ENCODE measurements around the gene PRR16.

The PRR16 gene

DNA sequence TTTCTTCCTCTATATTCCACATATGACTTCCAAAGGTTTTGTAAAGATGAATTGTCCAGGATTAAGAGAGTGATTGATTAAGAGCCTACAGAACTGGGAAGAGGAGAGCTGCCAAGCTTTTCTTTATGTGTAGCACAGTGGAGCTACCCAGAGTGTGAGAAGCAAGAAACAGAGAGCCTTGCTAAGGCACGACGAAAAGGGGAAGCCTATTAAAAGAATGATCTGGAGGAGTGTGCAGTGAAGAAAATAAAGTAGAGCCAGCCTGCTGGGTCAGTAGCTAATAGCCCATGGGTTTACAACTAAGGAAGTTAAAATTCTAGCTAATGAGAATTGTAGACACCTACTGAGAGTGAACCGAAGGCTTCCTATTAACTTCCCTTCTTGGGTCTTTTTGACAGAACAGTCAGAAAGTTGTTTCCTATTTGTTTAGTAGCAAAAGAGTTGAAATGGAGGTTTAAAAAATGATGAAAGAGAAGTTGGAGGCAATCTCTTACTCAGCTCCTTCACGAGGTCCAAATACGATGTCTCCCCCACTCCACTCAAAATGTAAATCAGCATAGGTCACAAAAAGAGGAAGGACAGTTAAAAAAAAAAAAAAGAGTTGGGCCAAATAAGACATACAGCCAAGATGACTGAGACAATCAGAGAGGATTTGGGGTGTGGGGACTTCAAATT lies 957 bp upstream of the PRR16 start:
- DNase-seq (ENCODE audit: low read depth in 2 of 2): no peak

DNA sequence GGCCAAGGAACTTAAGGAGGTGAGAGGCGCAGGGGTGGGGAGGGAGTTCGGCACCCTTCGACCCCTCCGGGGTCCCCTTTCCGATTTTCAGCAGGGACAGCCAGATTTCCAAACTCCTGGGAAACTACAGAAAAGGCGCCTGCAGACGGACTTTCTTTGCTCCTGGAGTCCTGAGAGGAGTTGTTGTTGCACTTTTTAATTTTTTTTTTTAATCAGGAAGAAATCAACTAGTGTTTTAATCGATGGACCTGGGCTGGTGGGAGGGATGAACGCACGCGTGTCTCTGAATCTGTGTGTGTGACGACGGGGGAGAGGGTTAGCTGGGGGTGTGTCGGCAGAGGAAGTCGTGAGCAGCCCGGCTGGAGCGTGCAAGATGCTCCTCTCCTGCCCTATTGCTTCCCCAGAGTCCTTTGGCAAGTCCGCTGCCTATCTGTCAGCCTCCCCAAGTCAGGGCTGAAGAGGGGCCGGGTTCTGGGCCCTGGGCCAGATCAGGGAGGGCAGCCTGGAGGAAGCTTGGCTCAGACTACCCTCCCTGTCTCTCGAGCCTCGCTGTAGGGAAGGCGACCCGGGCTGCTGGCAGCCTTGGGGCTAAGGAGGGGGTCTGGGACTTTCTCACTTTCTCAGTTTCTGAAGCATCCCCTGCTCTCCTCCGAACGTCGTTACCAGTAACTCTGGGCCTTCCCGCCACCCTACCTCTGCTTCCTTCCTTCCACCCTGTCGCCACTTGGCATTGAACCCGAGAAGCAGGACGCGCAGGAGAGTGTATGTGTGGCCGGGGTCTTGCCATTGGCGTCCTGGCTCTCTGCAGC lies 731 bp downstream of the PRR16 start:
- no peak for DNase-seq (ENCODE audit: low read depth in 2 of 2)

DNA sequence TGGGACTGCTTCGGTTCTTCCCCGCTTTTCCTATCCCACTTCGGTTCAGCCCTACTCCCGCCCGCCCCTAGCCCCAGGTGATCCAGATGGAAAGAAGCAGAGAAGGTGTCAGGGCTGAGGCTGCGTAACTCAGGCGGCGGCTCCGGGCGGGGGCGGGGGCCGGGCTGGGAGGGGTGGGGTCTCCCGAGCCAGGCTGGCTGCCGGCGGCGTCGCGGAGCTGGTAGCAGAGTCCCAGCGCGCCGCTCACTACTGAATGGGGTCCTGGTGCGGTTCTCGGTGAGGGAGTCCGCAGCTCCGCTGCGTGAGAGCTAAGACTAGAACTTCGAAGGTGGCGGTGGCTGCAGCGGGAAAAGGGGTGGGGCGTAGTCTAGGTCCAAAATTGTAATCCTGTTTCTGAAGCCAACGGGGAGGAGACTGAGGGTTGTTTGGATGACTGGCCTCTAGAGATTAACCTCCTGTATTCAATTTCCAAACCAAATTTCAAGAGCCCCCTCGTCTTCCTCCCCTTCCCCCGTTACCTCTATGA lies 1.4 kb downstream of the PRR16 start:
- DNase-seq (ENCODE audit: low read depth in 2 of 2): no peak

DNA sequence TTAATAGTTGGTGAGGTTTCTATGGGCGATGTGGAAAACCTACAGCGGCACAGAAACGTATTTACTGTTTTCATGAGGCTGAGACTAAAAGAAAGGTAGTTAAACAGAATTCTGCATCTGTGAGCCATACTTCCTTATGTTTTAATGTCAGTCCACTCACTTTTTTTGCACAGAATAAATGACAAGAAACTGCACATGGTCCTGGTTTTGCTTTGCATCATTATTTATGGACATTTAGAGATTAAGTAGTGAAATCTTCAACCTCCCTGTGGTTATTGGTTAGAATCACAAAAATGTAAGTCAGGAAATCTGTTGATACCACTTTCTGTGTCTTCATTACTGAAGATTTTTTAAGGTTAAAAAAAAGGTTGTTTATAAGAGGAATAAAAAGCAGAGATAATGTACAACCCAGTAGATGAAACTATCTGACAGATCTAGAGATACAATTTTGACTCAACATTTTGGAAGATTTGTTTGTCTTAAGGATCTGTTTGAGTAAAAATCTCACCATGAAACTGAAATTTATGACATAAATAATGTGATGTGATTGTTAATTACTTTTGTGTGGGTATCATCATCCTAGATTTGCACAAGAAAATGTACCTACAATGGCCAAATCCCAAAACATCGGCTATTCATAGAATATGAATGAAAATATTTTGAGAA lies 2.4 kb downstream of the PRR16 start:
- peak in 1 of 2 experiments; percentile 55 for DNase-seq (ENCODE audit: low read depth in 2 of 2)

DNA sequence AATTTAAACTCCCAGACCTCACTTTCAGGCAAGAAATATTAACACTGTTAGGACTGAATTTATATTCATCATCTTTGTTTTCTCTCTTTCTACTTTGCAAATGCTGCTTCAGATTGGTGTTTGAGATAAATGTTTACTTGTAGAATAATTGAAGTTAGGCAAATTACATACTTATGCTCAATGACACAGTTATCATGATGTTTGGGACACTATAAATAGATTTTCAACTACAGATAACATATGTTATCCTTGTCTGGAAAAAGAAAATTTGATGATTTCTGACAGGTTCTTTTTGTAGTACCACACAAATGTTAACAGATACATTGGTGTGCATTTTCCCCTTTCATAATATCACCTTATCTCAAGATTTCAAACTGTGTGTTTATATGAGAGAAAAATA lies 7.9 kb downstream of the PRR16 start:
- DNase-seq (ENCODE audit: low read depth in 2 of 2): no peak

DNA sequence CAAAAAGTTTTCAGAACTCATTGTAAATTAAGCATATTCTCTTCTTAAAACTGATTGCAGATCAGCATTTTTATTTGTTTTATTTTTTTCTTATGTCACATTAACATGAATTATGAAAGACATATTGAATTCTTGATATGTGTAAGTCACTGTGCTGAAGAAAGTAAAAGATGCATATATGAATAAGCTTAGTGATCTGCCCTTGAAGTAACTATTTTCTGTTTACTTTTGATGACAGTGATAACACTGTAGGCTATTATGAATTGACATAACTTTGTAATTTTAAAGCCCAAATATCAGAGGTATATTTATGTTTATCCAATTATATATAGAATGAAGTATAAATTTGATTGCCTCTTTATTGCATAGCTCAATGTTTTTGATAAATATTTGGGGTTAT lies 8.8 kb downstream of the PRR16 start:
- DNase-seq (ENCODE audit: low read depth in 2 of 2): no peak

DNA sequence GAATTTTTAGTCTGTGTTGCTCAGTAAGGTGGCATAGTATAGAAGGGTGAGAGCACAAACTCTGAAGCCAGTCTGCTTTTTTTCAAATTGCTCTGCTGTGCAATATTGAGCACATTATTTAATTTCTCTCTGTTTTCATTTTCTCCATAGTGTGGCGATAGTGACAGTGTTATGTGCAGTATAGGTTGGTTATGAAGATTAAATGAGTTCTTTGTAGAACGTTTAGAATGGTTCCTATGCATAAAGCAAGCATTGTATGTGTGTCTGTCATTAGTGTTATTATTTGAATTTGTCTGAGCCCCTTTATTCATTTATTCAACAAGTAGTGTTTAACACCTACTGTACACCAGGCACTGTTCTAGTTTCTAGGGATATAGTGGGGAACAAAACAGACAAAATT lies 9.2 kb downstream of the PRR16 start:
- no peak for DNase-seq (ENCODE audit: low read depth in 2 of 2)

DNA sequence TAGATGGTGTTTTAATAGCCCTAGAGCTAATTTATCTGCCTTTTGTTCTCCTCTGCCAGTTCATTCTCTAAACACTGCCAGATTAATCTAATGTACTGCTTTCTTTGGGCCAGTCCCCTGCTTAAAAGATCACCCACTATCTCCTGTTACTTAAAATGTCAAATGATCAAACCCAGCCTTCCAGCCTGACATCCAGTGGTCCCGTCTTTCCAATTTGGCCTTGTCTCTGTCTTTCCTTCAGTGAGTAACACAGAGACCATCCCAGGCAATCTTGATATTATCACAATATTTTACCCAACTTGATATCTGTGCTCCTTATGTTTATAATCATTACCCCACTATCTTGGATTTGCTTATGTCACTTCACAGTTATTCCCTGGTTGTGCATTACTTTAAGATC lies 12.0 kb downstream of the PRR16 start:
- no peak for DNase-seq (ENCODE audit: low read depth in 2 of 2)

DNA sequence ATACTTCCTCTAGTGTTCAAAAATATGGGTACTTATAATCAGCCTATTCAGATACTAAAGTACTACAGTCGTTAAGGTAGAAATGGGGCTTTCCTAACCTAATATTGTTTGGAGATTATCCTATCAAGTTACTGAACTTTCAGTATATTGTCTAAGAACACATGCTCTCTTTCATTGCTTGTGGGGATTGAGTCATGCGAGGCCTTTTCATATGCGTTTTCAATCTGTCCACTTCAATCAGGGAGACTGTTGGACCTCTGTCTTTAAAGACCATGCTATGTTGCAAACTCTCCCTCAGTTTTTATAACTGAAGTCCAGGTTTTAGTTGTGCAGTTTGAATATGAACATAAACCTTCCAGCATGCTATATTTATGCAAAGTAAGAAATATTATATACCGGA lies 15.0 kb downstream of the PRR16 start:
- DNase-seq (ENCODE audit: low read depth in 2 of 2): no peak

DNA sequence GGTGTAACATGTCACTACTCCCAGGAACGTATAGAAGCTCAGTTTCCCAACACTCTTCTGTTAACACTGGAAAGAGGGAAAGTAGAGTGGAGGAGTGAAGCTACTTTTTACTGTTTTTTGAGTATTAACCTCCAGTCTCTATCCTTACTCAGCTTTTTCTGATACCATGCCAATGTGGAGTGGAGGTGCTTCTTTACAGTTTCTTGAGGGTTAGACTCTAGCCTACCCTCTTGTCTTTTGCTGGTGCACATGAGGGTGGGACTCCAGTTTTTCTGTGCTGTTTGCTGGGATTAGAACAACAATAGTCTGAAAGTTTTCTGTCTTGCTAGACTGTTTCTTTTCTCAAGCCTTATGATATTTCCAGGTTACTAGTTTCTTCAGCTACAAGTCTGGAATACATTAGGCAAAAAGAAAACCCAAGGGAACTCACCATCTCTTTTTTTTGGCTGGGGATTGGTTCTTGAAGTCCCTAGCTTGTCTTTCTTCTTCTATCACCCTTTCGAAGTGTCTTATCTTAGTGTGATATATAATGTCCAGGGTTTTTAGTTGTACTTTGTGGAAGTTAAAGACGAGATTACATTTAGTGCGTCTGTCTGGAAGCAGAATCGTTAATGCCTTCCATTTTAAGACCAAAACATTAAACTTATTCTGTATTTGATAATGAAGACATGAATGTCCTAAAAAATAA lies 35.9 kb downstream of the PRR16 start:
- no peak for DNase-seq (ENCODE audit: low read depth in 2 of 2)

DNA sequence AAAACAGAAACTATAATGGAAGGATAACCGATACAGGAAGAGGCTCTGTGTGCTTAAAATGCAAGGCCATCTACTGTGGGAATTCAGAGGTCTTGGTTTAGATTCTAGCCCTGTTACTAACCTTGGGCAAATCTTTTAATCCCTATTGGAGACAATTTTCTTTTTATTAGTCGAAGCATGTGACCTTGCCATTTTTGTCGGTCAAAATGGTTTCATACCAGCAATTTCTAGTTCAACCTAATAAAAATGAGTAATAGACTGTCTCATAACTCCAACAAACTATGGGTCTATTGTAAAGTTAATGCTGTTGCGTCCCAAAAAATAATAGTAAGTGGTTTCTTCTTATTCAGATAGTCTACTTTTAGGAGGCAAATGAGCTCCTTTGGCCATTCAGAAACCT lies 38.4 kb downstream of the PRR16 start:
- DNase-seq (ENCODE audit: low read depth in 2 of 2): no peak

DNA sequence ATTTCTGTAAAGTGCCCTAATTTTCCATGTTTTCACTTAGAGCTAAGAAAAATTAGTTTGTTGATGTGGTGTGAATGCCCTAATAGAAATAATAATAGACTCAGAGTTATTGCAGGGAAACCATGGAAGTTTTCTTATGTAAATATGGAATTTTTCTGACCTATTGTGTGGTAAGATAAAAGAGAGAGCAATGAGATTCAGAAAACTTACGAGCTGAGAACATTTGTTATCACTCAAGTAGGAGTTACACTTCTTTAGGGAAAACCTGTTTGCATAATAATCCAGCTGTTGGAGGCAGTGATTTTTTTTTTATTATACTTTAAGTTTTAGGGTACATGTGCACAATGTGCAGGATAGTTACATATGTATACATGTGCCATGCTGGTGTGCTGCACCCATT lies 39.2 kb downstream of the PRR16 start:
- no peak for DNase-seq (ENCODE audit: low read depth in 2 of 2)

DNA sequence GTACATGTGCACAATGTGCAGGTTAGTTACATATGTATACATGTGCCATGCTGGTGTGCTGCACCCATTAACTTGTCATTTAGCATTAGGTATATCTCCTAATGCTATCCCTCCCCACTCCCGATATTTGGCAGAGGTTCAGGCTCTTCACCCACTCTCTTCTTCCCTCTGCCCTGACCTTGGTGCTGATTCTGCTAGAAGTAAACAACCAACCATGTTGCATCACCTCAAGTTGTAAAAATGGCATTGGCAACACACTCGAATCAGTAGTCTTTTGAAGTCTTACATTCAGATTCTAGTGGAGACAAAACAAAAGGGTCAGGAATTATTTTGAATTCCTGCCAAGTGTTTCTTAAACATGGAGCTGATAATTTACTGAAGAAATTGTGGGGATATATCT lies 40.0 kb downstream of the PRR16 start:
- no peak for DNase-seq (ENCODE audit: low read depth in 2 of 2)

DNA sequence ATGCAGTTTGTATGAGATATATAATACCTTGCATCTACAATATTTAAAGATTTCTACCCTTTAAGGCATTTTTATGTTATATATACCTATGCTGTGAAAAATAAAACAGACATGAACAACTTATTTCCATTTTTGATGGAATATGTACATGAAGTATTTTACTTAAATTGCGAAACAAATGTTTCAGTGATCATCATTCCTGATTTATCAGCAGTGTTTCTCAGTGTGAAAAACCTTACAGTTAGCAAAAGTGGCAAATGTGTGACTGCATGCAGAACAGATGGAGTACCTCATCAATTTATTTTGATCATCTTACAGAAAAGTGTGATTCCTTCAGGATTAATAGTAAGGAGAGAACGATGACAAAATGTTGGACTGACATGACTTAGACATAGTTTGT lies 43.1 kb downstream of the PRR16 start:
- peak in 1 of 2 experiments; percentile 6 for DNase-seq (ENCODE audit: low read depth in 2 of 2)

DNA sequence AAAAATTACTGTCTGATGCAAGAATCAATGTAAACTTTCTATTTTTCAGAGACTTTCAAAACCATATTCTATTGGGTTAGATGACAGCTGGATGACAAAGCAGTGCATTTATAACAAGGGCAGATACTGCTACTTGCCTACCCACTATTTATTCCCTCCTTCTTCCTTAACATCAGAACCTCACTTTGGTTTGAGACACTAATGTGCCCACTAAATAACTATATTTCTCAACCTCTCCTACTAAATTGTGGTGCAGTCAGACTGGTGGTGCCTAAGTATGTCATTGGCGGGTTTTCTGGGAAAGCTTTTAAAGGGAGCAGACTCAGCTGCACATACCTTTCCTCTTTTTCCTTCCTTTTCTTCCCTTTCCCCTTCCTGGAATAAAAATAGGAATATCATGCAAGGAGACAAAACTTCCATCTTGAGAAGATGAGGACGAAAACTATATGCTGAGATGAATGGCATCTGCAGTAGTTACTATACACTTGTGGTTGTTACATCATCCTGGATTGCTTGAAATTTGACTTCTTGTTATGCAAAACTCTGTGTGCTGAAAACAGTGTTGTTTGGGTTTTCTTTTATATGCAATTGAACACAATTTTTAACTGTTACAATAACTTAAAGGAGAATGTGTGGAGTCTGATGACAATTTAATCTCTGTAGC lies 43.8 kb downstream of the PRR16 start:
- peak; percentile 44 to 46 for DNase-seq (ENCODE audit: low read depth in 2 of 2)

DNA sequence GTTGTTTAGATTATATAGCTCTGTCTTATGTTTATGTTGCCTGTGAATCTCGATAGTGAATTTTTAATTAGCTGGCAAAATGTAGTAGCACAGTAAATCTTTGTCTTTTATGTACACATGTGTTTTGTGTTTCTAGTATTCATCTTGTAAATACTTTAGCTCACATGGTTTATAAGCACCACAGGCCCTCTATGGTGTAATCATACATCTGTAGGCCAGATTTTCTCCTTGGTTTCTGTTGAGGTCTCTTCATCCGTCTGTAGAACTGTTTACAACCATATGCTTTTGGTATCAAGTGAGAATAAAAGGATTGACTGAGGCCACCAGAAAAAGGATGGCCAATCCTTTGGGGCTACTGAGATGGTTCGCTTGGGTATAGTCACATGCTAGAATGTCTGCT lies 45.0 kb downstream of the PRR16 start:
- peak; percentile 85 to 90 for DNase-seq (ENCODE audit: low read depth in 2 of 2)

DNA sequence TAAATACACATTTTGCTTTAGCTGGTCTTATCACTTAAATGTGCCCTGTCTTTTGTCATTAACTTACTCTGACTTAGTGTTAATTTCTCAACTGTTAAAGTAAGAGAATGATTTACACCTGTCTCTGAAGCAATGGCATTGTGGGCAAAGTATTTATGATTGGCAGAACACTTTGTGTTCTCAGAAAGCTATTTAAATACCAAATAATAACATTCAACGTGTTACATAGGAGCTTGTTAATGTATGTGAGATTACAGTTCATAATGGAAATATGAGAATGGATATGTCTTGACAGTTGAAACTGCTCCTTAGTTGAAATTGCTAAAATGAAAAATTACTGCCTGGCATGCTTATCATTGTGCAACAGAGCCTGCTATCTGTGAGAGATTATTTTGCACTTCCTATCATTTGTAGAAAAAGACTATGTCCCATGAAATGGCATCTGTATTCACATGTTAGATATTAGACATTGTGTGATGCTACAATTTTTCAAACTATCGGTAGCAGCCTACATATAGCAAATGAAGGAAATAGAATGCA lies 46.1 kb downstream of the PRR16 start:
- DNase-seq (ENCODE audit: low read depth in 2 of 2): no peak

DNA sequence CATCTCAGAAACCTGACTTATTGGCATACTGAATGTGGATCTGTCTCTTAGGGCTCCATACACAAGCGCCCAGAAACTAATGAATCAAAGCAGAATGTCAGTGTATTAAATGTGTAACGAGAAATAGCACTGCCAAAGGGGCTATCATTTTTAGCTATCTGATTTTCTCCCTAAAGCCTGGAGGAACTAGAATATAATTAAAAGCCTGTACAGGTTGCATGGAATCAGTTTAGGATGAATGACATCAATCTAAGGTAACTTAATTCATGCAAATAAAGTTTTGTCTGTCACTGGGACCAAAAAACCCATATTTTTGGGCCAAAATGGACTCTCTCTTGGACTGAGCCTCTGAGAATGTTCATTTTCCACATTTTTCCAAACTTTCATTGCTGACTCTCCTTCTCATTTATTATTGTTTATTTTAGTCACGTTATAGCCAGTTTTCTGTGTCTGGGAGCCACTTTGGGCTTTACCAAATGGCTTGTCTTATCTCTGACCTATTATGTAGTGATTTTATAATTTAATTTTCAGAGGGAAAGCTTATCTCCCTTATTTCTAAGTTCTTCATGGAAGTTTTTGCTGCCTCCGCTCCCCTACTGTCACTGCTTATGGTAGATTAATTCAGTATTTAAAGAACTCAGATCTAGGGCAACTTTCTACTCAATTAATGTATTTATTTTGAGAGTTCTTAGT lies 47.0 kb downstream of the PRR16 start:
- no peak for DNase-seq (ENCODE audit: low read depth in 2 of 2)

DNA sequence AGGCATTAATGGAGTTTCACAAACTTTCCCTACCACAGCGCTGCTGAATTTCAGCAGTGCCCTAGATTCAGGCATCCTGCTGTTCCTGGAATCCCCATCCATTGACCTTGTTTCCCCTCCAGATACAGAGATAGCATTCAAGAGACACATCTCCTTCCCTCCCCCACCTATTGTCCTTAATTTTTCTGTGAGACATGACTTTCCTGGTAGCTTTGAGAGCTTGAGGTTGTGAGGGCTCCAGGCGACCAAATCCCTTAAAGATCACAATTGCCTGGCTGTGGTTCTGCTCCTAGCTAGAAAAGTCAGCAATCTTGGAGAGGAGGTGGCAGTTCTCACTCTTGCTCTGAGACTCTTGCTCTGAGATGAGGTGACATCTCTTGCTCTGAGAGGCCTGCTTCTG lies 48.0 kb downstream of the PRR16 start:
- DNase-seq (ENCODE audit: low read depth in 2 of 2): no peak

DNA sequence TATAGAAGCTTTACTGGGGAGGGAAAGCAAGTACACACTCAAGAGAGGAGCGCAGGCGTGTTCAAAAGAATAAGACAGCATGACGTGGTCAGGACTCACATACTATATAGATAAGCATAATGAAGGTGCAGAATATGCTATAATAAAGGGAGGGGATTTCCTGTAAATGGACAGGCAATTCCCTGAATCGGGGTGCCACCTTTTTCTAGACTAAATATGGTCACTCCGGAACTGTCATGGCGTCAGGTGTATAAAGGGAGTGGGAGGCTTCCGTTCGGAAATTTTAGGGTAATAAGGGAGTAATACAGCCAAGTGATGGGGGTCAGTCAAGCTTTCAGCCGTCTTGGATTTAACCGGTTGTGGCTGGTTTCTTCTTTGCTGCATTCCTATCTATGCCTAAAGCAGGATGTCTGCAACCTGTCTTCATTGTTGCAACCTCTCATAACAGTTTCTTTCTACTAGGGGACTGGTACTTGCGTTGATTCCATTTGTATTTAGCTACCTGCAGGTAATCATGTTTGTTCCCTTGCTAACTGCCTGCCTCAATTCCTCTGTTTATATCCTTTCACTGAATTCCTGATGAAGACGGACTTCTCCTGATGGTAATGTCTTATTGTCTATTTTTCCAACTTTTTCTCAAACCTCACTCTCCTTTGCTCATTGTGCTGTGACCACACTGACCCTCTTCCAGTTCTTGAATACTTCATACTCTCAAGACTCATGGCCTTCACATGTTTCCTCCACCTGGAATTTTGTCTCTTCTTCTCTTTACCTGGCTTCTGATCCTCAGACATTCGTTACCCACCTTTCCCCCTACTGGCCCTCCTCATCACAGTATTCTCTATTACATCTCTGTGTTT lies 48.9 kb downstream of the PRR16 start:
- DNase-seq (ENCODE audit: low read depth in 2 of 2): no peak

Data from fibroblast of skin of left quadriceps (primary cell).